Heart left ventricle (tissue), 13 donors: ENCODE results near the gene INPP4A.

Experiments used
- CTCF ChIP-seq, 12 donors: fragments of 200-600 bp; sonication (generic) in 4 of 12; IDR thresholded peaks; one replicate each; pipeline versions ENCODE4 v1.5.0 to v1.8.0; 2018 to 2022; ENCODE audit warnings: antibody characterized with exemption in 12 of 12, mild to moderate bottlenecking in 5 of 12
- POLR2A ChIP-seq, 2 donors: fragments of 450-650 bp; IDR thresholded peaks; one replicate each; pipeline ENCODE4 v1.6.1; 2017; ENCODE audit warnings: antibody characterized with exemption in 2 of 2, mild to moderate bottlenecking in 2 of 2, moderate library complexity in 2 of 2
- donor health status: ischemic (EF 13 %, LVEDD 7.1; RV severe dilation, severe dysfunction).
- donor health status: DM: no; HTN: yes; CAD: no.
- donor health status: DM: no; HTN: no; CAD: no.
- donor health status: ischemic (EF 25% LVEDD 6.9; RV normal size, moderate dysfunction).
- donor health status: ischemic (EF 25% LVEDD 5.7; RV mildly dilated, moderate dysfunction).
- donor health status: ischemic (EF 35%, LVEDD 5.7; RV mildly dilated, moderate dysfunction).
- donor health status: nonischemic (EF 11% LVEDD 7.7; RV severe dilation, severe dysfunction).
- donor health status: DM: yes; HTN: yes; CAD: no.
- donor health status: PGD.
- donor health status: ischemic (EF 29% LVEDD 5.4; RV normal size, mild dysfunction).
- donor health status: nonischemic (EF 23%, LVEDD 6.1; RV moderate dilation, normal function).

- TF ChIP-seq CTCF (IDR thresholded peaks at IDR 0.05) (no peak), POLR2A (IDR thresholded peaks at IDR 0.05) (no peak)
Observed at GRCh38 chr2:98403878-98404277, 40.8 kb upstream of the INPP4A start.
